Central memory CD8-positive, alpha-beta T cell (primary cell): Measurements from ENCODE around the gene CFC1.
"Not testable (repeated sequence)": the region's sequence is repeated elsewhere in the genome, so short reads cannot be mapped to it uniquely, and the experiment has no call there.

Experiments used
- ATAC-seq: fragments of 150-1000 bp; cut with Tn5 transposase; replicated peaks from 2 replicates; pipeline ENCODE4 v1.10.0; 2022; ENCODE audit warnings: mild to moderate bottlenecking, moderate FRiP score, moderate number of reproducible peaks; ENCODE audit not compliant: poor library complexity, severe bottlenecking; ENCODE audit errors: extremely low read depth
- DNase-seq, 2 donors: peaks; one replicate each; pipeline ENCODE4 v3.0.0; 2021; ENCODE audit warnings: low spot score in 2 of 2
- H3K27ac Mint-ChIP-seq: one replicate; pipeline ENCODE4 v1.8.0; 2022; ENCODE audit warnings: low read depth, mild to moderate bottlenecking, moderate library complexity, mixed read lengths
- H3K27me3 Mint-ChIP-seq: one replicate; pipeline ENCODE4 v1.8.0; 2022; ENCODE audit warnings: mixed read lengths
- H3K36me3 Mint-ChIP-seq: one replicate; pipeline ENCODE4 v1.8.0; 2022; ENCODE audit warnings: mild to moderate bottlenecking, moderate library complexity, mixed read lengths; ENCODE audit not compliant: insufficient read depth
- H3K4me1 Mint-ChIP-seq: one replicate; pipeline ENCODE4 v1.8.0; 2022; ENCODE audit warnings: mixed read lengths
- H3K4me3 Mint-ChIP-seq: one replicate; pipeline ENCODE4 v1.8.0; 2022; ENCODE audit warnings: mild to moderate bottlenecking, moderate library complexity, mixed read lengths
- H3K9me3 Mint-ChIP-seq: one replicate; pipeline ENCODE4 v1.8.0; 2022; ENCODE audit warnings: mixed read lengths

The CFC1 gene

DNA sequence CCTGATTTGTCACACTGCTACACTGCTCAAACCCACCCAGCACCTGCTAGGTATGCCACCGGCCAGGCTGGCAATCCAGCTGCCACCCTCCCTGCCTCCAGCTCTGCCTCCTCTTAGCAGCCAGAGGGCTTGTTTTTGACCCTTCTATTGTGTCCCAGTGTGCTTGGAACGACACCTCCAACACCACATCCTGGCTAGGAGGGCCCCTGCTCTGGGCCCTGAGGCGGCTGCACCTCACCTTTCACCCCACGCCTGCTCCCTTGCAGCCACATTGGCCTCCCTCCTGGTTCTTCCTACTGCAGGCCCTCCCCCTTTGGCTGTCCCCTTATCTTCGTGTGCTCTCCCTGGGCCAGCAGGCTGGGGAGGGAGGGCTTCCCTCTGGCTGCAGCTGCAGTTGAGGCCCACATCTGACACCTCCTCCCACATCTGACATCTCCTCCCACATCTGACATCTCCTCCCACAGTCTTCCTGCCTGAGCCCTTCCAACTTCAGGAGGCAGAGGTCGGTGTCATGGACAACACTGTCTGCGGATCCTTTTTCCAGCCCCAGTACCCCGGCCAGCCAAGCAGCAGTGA lies 23.1 kb downstream of the CFC1 start:
- H3K27me3 Mint-ChIP-seq, H3K9me3 Mint-ChIP-seq, DNase-seq, H3K4me1 Mint-ChIP-seq, H3K36me3 Mint-ChIP-seq, H3K4me3 Mint-ChIP-seq: not testable (repeated sequence)
- ATAC-seq = peak; percentile 47
- peak overlapping the region; percentile 59 for H3K27ac Mint-ChIP-seq

DNA sequence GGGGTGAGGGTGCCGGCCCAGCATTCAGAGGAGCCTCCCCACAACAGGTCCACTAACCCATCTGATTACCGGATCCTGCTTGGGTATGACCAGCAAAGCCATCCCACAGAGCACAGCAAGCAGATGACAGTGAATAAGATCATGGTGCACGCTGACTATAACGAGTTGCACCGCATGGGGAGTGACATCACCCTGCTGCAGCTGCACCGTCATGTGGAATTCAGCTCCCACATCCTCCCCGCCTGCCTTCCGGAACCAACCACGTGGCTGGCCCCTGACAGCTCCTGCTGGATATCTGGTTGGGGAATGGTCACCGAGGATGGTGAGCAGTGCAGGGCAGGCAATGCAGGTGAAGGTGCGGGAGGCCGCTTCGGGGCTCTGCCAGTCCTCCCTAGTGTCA lies 25.1 kb downstream of the CFC1 start:
- ATAC-seq, DNase-seq, H3K4me1 Mint-ChIP-seq, H3K36me3 Mint-ChIP-seq, H3K27ac Mint-ChIP-seq, H3K4me3 Mint-ChIP-seq, H3K9me3 Mint-ChIP-seq, H3K27me3 Mint-ChIP-seq: not testable (repeated sequence)

DNA sequence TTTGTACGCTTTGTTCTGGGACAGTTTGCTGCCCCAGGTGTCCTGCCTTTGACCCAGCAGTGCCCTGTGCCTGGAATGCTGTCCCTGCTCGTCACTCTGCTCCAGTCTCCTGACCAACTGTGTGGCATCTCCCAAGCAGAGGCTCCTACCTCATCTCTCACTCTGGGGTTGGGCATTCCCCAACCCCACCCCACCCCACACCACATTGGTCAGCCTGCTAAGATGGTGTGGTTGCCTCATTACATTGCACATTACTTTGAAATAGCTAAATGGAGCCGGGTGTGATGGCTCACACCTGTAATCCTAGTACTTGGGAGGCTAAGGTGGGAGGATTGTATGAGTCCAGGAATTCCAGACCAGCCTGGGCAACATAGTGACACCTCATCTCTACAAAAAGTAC lies 27.4 kb downstream of the CFC1 start:
- not testable (repeated sequence) for H3K4me1 Mint-ChIP-seq, H3K27ac Mint-ChIP-seq, H3K27me3 Mint-ChIP-seq, ATAC-seq, DNase-seq, H3K9me3 Mint-ChIP-seq, H3K4me3 Mint-ChIP-seq, H3K36me3 Mint-ChIP-seq

DNA sequence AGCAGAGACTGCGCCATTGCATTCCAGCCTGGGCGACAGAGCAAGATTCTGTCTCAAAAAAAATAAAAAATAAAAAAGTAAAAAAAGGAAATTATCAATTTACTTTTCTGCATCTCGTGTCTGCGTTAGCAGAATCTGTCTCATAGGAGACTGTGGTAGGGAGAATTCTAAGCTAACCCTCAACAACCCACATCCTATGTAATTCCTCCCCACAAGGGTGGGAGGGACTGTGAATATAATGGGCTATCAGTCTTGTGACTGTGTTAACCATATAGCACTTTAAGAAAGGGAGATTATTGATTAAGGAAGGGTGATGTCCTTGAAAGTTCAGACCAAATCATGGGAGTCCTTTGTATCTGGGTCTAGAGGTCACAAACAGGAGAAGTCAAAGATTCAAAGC lies 33.2 kb downstream of the CFC1 start:
- not testable (repeated sequence) for DNase-seq, H3K27ac Mint-ChIP-seq, H3K4me1 Mint-ChIP-seq, H3K27me3 Mint-ChIP-seq, H3K9me3 Mint-ChIP-seq, H3K4me3 Mint-ChIP-seq, H3K36me3 Mint-ChIP-seq
- ATAC-seq = peak; percentile 62

DNA sequence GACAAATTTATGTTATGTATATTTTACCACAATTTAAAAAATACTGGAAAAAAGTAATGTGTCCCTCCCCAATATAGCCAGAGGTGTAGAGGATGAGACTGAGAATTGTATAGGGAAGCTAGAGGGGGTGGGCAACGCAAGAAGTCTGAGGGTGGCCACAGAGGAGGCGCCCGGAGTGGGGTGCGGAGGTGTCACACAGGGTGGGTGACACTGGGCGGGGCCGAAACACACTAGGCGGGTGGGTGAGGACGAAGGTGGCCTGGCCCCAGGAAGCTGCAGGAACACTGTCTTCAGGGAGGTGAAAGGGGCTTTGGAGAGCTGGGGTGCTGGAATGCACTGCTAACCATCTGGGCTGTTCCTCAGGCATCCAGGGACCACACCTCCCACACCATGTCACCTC lies 42.9 kb downstream of the CFC1 start:
- not testable (repeated sequence) for H3K27me3 Mint-ChIP-seq, H3K27ac Mint-ChIP-seq, H3K4me1 Mint-ChIP-seq, ATAC-seq, H3K36me3 Mint-ChIP-seq, H3K4me3 Mint-ChIP-seq, DNase-seq, H3K9me3 Mint-ChIP-seq

DNA sequence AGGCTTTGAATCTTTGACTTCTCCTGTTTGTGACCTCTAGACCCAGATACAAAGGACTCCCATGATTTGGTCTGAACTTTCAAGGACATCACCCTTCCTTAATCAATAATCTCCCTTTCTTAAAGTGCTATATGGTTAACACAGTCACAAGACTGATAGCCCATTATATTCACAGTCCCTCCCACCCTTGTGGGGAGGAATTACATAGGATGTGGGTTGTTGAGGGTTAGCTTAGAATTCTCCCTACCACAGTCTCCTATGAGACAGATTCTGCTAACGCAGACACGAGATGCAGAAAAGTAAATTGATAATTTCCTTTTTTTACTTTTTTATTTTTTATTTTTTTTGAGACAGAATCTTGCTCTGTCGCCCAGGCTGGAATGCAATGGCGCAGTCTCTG lies 45.2 kb downstream of the CFC1 start:
- not testable (repeated sequence) for H3K27ac Mint-ChIP-seq, H3K4me3 Mint-ChIP-seq, DNase-seq, H3K4me1 Mint-ChIP-seq, H3K36me3 Mint-ChIP-seq, H3K9me3 Mint-ChIP-seq, H3K27me3 Mint-ChIP-seq
- ATAC-seq = peak; percentile 66

DNA sequence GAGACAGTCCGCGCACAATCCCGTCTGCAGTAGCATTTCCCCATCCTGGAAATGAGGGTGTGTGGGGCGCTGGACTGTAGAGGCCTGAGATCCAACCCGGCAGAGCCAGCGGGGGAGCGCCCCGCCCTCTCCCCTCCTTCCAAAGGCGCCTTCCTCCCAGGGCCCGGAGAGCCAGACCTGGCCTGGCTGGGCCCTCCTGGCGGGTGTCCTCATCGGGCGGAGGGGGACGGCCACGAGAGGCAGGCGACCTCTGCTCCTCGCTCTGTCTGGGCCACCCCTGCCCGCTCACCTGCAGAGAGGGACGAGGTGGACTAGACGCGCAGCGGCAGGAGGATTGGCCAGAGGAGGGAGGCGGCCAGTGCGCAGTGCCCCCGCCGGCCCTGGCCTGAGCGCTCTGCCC lies 49.9 kb downstream of the CFC1 start:
- H3K27me3 Mint-ChIP-seq, H3K27ac Mint-ChIP-seq, ATAC-seq, H3K4me1 Mint-ChIP-seq, H3K9me3 Mint-ChIP-seq, H3K4me3 Mint-ChIP-seq, H3K36me3 Mint-ChIP-seq, DNase-seq: not testable (repeated sequence)

DNA sequence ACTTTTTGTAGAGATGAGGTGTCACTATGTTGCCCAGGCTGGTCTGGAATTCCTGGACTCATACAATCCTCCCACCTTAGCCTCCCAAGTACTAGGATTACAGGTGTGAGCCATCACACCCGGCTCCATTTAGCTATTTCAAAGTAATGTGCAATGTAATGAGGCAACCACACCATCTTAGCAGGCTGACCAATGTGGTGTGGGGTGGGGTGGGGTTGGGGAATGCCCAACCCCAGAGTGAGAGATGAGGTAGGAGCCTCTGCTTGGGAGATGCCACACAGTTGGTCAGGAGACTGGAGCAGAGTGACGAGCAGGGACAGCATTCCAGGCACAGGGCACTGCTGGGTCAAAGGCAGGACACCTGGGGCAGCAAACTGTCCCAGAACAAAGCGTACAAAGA lies 51.0 kb downstream of the CFC1 start:
- H3K36me3 Mint-ChIP-seq, H3K9me3 Mint-ChIP-seq, H3K4me1 Mint-ChIP-seq, DNase-seq, H3K4me3 Mint-ChIP-seq, H3K27me3 Mint-ChIP-seq, ATAC-seq, H3K27ac Mint-ChIP-seq: not testable (repeated sequence)

DNA sequence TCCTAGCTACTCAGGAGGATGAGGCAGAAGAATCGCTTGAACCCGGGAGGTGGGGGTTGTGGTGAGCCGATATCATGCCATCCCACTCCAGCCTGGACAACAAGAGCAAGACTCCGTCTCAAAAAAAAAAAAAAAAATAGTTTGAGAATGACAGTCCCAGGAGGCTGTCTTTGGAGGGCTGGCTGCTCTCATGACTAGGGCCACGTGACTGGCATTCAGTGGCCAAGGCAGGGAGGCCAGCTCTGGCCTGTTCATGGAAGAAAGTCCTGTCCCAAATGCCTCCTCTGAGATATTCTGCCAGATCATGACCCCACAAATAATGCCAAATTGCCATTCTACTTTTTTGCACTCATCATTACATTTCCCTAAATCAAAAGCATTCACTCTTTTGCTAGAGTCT lies 54.4 kb downstream of the CFC1 start:
- not testable (repeated sequence) for H3K36me3 Mint-ChIP-seq, H3K9me3 Mint-ChIP-seq, H3K4me1 Mint-ChIP-seq, H3K27me3 Mint-ChIP-seq, DNase-seq, H3K4me3 Mint-ChIP-seq, ATAC-seq, H3K27ac Mint-ChIP-seq

DNA sequence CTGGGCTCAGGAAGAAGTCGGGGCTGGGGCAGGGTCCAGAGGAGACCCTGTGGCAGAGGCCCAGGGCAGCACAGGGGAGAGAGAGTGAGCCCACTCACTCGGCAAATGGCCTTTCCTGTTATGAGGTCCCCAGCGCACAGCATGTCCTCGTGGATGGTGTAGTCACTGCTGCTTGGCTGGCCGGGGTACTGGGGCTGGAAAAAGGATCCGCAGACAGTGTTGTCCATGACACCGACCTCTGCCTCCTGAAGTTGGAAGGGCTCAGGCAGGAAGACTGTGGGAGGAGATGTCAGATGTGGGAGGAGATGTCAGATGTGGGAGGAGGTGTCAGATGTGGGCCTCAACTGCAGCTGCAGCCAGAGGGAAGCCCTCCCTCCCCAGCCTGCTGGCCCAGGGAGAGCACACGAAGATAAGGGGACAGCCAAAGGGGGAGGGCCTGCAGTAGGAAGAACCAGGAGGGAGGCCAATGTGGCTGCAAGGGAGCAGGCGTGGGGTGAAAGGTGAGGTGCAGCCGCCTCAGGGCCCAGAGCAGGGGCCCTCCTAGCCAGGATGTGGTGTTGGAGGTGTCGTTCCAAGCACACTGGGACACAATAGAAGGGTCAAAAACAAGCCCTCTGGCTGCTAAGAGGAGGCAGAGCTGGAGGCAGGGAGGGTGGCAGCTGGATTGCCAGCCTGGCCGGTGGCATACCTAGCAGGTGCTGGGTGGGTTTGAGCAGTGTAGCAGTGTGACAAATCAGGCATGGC lies 55.4 kb downstream of the CFC1 start:
- not testable (repeated sequence) for H3K27ac Mint-ChIP-seq, H3K36me3 Mint-ChIP-seq, DNase-seq, H3K4me3 Mint-ChIP-seq, H3K27me3 Mint-ChIP-seq, H3K4me1 Mint-ChIP-seq, H3K9me3 Mint-ChIP-seq
- peak; percentile 54 for ATAC-seq

DNA sequence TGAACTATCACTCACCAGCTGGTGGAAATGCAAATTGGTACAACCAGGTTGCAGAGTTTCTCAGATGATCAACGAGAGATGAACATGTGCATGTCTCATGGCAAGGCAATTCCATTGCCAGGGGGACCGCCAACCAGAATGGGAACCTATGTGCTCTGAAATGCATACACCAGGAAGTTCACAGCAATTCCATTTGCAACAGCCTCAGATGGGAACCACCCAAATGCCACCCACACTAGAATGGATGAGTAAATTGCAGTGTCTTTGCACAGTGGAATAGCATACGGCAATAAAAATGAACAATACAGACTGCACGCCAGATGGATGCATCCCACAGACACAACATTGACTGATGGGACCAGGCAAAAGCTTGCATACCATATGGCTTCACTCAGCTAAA lies 56.6 kb downstream of the CFC1 start:
- not testable (repeated sequence) for H3K9me3 Mint-ChIP-seq, ATAC-seq, H3K27ac Mint-ChIP-seq, DNase-seq, H3K27me3 Mint-ChIP-seq, H3K4me3 Mint-ChIP-seq, H3K4me1 Mint-ChIP-seq, H3K36me3 Mint-ChIP-seq
